Gastrocnemius medialis (tissue), 4 donors: ENCODE data around the gene COL20A1. TPM values are rescaled to one million over a fixed set of nuclear protein-coding genes. Genes with fewer than 3 reads are reported as not detected.

Experiments
- ATAC-seq, 2 donors: fragments of 150-250 bp; one replicate each; pipeline ENCODE4 v1.9.1; 2016
- DNase-seq, 2 donors: peaks; one replicate each; pipeline ENCODE4 v3.0.0-alpha.2; 2019
- H3K27ac ChIP-seq, 4 donors: fragments of 200-600 bp; sonication (generic); 1 replicate in 1 of 4; 2 replicates in 3 of 4; pipeline ENCODE4 v1.5.1; 2016 to 2018; ENCODE audit warnings: mild to moderate bottlenecking in 2 of 4, moderate library complexity in 1 of 4
- H3K27me3 ChIP-seq, 3 donors: fragments of 200-600 bp; sonication (generic) in 2 of 3; 1 replicate in 1 of 3; 2 replicates in 2 of 3; pipeline versions ENCODE4 v1.5.1 to v1.6.0; 2016 to 2019; ENCODE audit warnings: mild to moderate bottlenecking in 1 of 3, moderate library complexity in 1 of 3
- H3K36me3 ChIP-seq, 2 donors: fragments of 200-600 bp; sonication (generic) in 1 of 2; one replicate each; pipeline ENCODE4 v1.5.1; 2017 to 2018
- H3K4me1 ChIP-seq, 2 donors: fragments of 200-600 bp; sonication (generic) in 1 of 2; one replicate each; pipeline ENCODE4 v1.5.1; 2016 to 2017; ENCODE audit warnings: mild to moderate bottlenecking in 2 of 2
- H3K4me3 ChIP-seq, 4 donors: fragments of 200-600 bp; sonication (generic) in 3 of 4; 1 replicate in 1 of 4; 2 replicates in 3 of 4; pipeline ENCODE4 v1.5.1; 2016 to 2019; ENCODE audit warnings: mild to moderate bottlenecking in 2 of 4
- H3K9me3 ChIP-seq, 3 donors: fragments of 200-600 bp; sonication (generic) in 2 of 3; 1 replicate in 1 of 3; 2 replicates in 2 of 3; pipeline ENCODE4 v1.5.1; 2016 to 2019
- CTCF ChIP-seq, 5 experiments: fragments of 450-650 bp in 3 of 5; fragments of 200-600 bp in 2 of 5; sonication (generic) in 2 of 5; IDR thresholded peaks in 4 of 5; conservative IDR thresholded peaks in 1 of 5; 1 replicate in 4 of 5; 2 replicates in 1 of 5; pipeline ENCODE4 v1.5.1; 2016 to 2019; ENCODE audit warnings: antibody characterized with exemption in 5 of 5, mild to moderate bottlenecking in 3 of 5, moderate library complexity in 3 of 5
- POLR2A ChIP-seq, 2 donors: fragments of 450-650 bp; IDR thresholded peaks; one replicate each; pipeline ENCODE4 v1.6.1; 2017; ENCODE audit warnings: antibody characterized with exemption in 2 of 2, mild to moderate bottlenecking in 2 of 2, moderate library complexity in 2 of 2
- in situ Hi-C, 4 donors: fragments of 200-750 bp; cut with MboI; loops; one replicate each; pipeline versions ENCODE4 v1.15.0 to v1.8.0; 2017; ENCODE audit warnings: low sequenced_read_pairs in 4 of 4
- intact Hi-C: fragments of 100-400 bp; cut with DNase I; formaldehyde crosslinking; loops from one replicate; pipeline ENCODE4 v1.15.1; 2023; ENCODE audit warnings: low total_unique reads
- total RNA-seq, 4 donors: library from RNA; depleted of rRNA; stranded (reverse); fragments of >200 nt; gene quantifications; one replicate each; pipeline versions ENCODE4 v1.1.0 to v1.2.3, GENCODE V29; 2016

COL20A1 gene
- total RNA-seq, 4 donors from 2014 or later: 0.23 TPM; not detected in 3

DNA sequence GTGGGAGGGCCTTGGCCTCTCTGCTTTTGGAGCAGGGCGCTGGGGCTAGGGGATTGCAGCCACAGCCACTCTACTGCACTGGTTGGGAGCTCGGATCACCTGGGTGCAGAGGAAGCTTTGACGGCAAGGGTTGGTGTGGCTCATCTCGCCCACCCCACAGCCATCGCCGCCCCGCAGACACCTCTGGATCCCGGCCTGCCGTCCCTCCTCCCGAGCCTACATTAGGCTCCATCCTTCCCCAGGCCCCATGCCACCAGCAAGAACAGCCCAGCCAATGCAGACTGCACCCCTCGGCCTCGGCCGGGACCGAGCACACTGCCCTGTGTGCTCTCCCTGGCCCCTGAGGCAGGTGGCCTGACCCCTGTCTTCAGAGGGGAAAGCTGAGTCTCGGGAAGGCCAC lies 32.5 kb upstream of the COL20A1 start:
- intact Hi-C loops: no loop called here
- Histone ChIP-seq H3K4me1 (no peaks in the 10 kb centered on the region), H3K27me3 (peaks cover 20 to 41% (median 39%) of the 10 kb centered on the region in 3 donors), H3K27ac (no peak overlapping the region), H3K4me3 (no peak overlapping the region), H3K36me3 (no peaks in the 10 kb centered on the region), H3K9me3 (no peaks in the 10 kb centered on the region)
- DNase-seq (no peak), ATAC-seq (no peak)
- TF ChIP-seq CTCF (IDR thresholded peaks at IDR 0.05 in 4 of 5, conservative IDR thresholded peaks at IDR 0.05 in 1 of 5): no peak
- TF ChIP-seq POLR2A (IDR thresholded peaks at IDR 0.05): no peak
- in situ Hi-C loops: no loop called here

- H3K4me3 ChIP-seq: no peak overlapping the region
- intact Hi-C loops: no loop called here
- no peak overlapping the region for H3K27ac ChIP-seq
- no peak for DNase-seq
- no peaks in the 10 kb centered on the region for H3K9me3 ChIP-seq
- in situ Hi-C loops: no loop called here
- peaks cover 21 to 44% (median 42%) of the 10 kb centered on the region in 3 donors for H3K27me3 ChIP-seq
- H3K36me3 ChIP-seq: no peaks in the 10 kb centered on the region
- no peak for ATAC-seq
- peaks cover 0 to 3% of the 10 kb centered on the region in 2 donors for H3K4me1 ChIP-seq
- no peak for TF ChIP-seq POLR2A (IDR thresholded peaks at IDR 0.05)
- no peak for TF ChIP-seq CTCF (IDR thresholded peaks at IDR 0.05 in 4 of 5, conservative IDR thresholded peaks at IDR 0.05 in 1 of 5)
These were observed 31.8 kb upstream of the COL20A1 start for GRCh38 chr20:63261060-63261794.

DNA sequence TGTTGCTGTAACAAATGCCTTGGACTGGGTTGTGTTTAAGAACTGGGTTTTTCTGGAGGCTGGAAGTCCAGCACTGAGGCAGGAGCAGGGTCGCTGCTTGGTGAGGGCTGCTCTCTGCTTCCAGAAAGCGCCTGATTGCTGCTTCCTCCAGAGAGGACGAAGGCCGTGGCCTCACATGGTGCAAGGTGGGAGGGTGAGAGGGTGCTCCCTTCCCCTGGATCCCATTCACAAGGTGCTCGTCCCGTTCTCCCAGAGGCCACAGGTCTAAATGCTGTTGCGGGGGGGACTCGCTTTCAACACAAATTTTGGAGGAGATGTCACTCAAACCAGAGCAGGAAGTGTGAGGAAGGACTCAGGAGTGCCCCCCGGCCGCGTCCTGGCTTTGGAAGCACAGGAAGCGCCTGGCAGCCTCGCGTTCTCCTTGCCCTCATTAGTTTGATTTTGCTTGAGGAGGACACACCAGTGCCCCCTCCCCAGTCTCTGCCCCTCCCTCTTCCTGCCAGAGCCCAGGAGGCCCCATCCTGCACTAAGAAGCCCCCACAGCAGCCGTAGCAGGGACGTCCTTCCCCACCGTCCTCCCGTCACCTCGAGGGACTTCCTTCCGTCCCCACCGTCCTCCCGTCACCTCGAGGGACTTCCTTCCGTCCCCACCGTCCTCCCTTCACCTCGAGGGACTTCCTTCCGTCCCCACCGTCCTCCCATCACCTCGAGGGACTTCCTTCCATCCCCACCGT lies 31.0 kb upstream of the COL20A1 start:
- H3K4me1 ChIP-seq: peaks cover 0 to 5% of the 10 kb centered on the region in 2 donors
- no peak for TF ChIP-seq CTCF (IDR thresholded peaks at IDR 0.05 in 4 of 5, conservative IDR thresholded peaks at IDR 0.05 in 1 of 5)
- no peak for TF ChIP-seq POLR2A (IDR thresholded peaks at IDR 0.05)
- no peaks in the 10 kb centered on the region for H3K9me3 ChIP-seq
- DNase-seq: no peak
- in situ Hi-C loops (no loop called here), intact Hi-C loops (no loop called here)
- H3K36me3 ChIP-seq: no peaks in the 10 kb centered on the region
- H3K4me3 ChIP-seq: no peak overlapping the region
- no peak overlapping the region for H3K27ac ChIP-seq
- H3K27me3 ChIP-seq: peaks cover 20 to 44% (median 44%) of the 10 kb centered on the region in 3 donors
- no peak for ATAC-seq

DNA sequence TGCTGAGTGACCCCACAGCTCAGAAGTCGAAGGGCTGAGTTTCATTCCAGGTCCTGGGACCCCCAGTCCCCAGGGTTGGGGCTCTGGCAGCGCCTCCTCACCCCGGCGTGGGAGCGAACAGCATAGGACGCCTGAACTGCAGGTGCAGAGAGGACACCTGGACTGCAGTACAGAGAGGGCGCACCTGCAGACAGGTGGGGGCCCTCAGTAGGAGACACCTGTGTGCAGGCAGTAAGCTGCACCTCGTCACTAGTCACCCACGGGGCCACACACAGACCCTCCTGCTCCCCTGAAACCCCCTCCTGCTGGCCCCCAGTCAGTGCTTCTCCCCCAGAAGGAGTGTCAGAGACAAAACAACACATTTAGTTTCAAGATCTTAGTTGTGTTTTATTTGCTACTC lies 30.1 kb upstream of the COL20A1 start:
- ATAC-seq: no peak
- in situ Hi-C loops: no loop called here

More for the DNA sequence above, 30.1 kb upstream of the COL20A1 start:
- Histone ChIP-seq H3K4me1 (peaks cover 0 to 5% of the 10 kb centered on the region in 2 donors), H3K36me3 (no peaks in the 10 kb centered on the region), H3K27me3 (peaks cover 29 to 53% (median 53%) of the 10 kb centered on the region in 3 donors), H3K27ac (no peak overlapping the region), H3K9me3 (no peaks in the 10 kb centered on the region), H3K4me3 (no peak overlapping the region)
- no peak for DNase-seq
- TF ChIP-seq POLR2A (IDR thresholded peaks at IDR 0.05) (no peak), CTCF (IDR thresholded peaks at IDR 0.05 in 4 of 5, conservative IDR thresholded peaks at IDR 0.05 in 1 of 5) (no peak)
- intact Hi-C loops: no loop called here
